HepG2 (cell line): ENCODE measurements around the gene GRB2. TPM values are rescaled to one million over a fixed set of nuclear protein-coding genes. Genes with fewer than 3 reads are reported as not detected.

Experiments used
- ATAC-seq: fragments of 200-7000 bp; cut with Tn5 transposase; 3 replicates; pipeline ENCODE4 v1.9.1; 2020; ENCODE audit warnings: mild to moderate bottlenecking, moderate library complexity
- BruUV-seq: library from RNA; stranded (reverse); fragments of 400-500 nt; replicated peaks from 2 replicates; lab custom pipeline; 2021; lab: Mats Ljungman, UMichigan
- CTCF ChIA-PET: fragments of 300-600 bp; formaldehyde crosslinking; extraction: SDS; loops from one replicate; lab custom pipeline; 2021; ENCODE audit warnings: low total read pairs, inconsistent platforms, low intra/inter-chr PET ratio; lab: Yijun Ruan, JAX
- POLR2A ChIA-PET: fragments of 350-600 bp; sonication (Branson Sonifier 250); formaldehyde crosslinking; loops from one replicate; lab custom pipeline; 2020; ENCODE audit warnings: antibody characterized with exemption, inconsistent platforms; lab: Yijun Ruan, JAX
- DNase-seq: peaks from one replicate; pipeline ENCODE4 v3.0.0-alpha.2; 2015; ENCODE audit warnings: low spot score
- FAIRE-seq: peaks from 3 replicates; lab custom pipeline; 2011; peaks lifted over from hg19 to GRCh38; lab: Jason Lieb, UNC
- H2AFZ ChIP-seq: one replicate; pipeline ENCODE4 v1.6.1; 2011; ENCODE audit warnings: low read length, inconsistent platforms
- H3K27ac ChIP-seq: fragments of 300-600 bp; 3 replicates; pipeline ENCODE4 v1.8.0; 2011; ENCODE audit warnings: mixed run types, mild to moderate bottlenecking, mixed read lengths, low read length, inconsistent platforms; ENCODE audit not compliant: insufficient read depth; ENCODE audit errors: extremely low read length
- H3K27me3 ChIP-seq, 2 experiments: fragments of 200-600 bp in 1 of 2; 2 replicates in 1 of 2; 3 replicates in 1 of 2; pipeline versions ENCODE4 v1.6.0 to v1.8.0; 2011; ENCODE audit warnings: low read length in 2 of 2, mild to moderate bottlenecking in 2 of 2, moderate library complexity in 2 of 2, inconsistent platforms in 1 of 2; ENCODE audit not compliant: insufficient read depth in 2 of 2, control insufficient read depth in 1 of 2
- H3K36me3 ChIP-seq, 2 experiments: fragments of 200-600 bp in 1 of 2; replicated peaks in 1 of 2; 2 replicates in 1 of 2; 3 replicates in 1 of 2; pipeline versions ENCODE4 v1.5.1 to v1.8.0; 2011; ENCODE audit warnings: low read length in 2 of 2, inconsistent platforms in 1 of 2; ENCODE audit not compliant: insufficient read depth in 2 of 2, control insufficient read depth in 1 of 2
- H3K4me1 ChIP-seq: 2 replicates; pipeline ENCODE4 v1.5.1; 2012; ENCODE audit warnings: low read length, inconsistent platforms; ENCODE audit not compliant: insufficient read depth
- H3K4me2 ChIP-seq: 2 replicates; pipeline ENCODE4 v1.6.0; 2011; ENCODE audit warnings: low read depth, low read length, inconsistent platforms
- H3K4me3 ChIP-seq, 3 experiments: fragments of 200-600 bp in 1 of 3; sonication (generic), shearing (Covaris generic) in 1 of 3; replicated peaks in 1 of 3; 2 replicates each; pipeline ENCODE4 v1.5.1; 2011 to 2016; ENCODE audit warnings: low read length in 3 of 3, inconsistent platforms in 2 of 3, low read depth in 2 of 3, mild to moderate bottlenecking in 2 of 3, control low read depth in 1 of 3, mixed read lengths in 1 of 3; ENCODE audit not compliant: insufficient read depth in 1 of 3
- H3K79me2 ChIP-seq: one replicate; pipeline ENCODE4 v1.6.1; 2011; ENCODE audit warnings: low read length, inconsistent platforms; ENCODE audit not compliant: insufficient read depth
- H3K9ac ChIP-seq: 2 replicates; pipeline ENCODE4 v1.6.0; 2011; ENCODE audit warnings: mild to moderate bottlenecking, low read depth, low read length, inconsistent platforms; ENCODE audit not compliant: insufficient read depth
- H3K9me3 ChIP-seq: 2 replicates; pipeline ENCODE4 v1.5.1; 2012; ENCODE audit warnings: mild to moderate bottlenecking, low read length
- H4K20me1 ChIP-seq: 2 replicates; pipeline ENCODE4 v1.6.0; 2011; ENCODE audit warnings: inconsistent platforms, mild to moderate bottlenecking, low read length, moderate library complexity; ENCODE audit not compliant: insufficient read depth
- CHD4 ChIP-seq: fragments of 200-600 bp; sonication (generic); IDR thresholded peaks from 2 replicates; pipeline ENCODE4 v1.7.0; 2017; ENCODE audit warnings: mild to moderate bottlenecking, low read length, borderline replicate concordance
- FOXO4 ChIP-seq: sonication (generic); formaldehyde crosslinking; conservative IDR thresholded peaks from 2 replicates; pipeline ENCODE4 v1.8.1; 2023; ENCODE audit warnings: missing genetic modification reagents
- GPBP1L1 ChIP-seq: sonication (generic); formaldehyde crosslinking; IDR thresholded peaks from 2 replicates; pipeline ENCODE4 v1.5.0; 2020; ENCODE audit warnings: mild to moderate bottlenecking, missing genetic modification reagents
- HNF1A ChIP-seq, 2 experiments: sonication (generic) in 1 of 2; formaldehyde crosslinking in 1 of 2; IDR thresholded peaks; 2 replicates each; pipeline versions ENCODE4 v1.4.0 to v1.6.1; 2016 to 2020; ENCODE audit warnings: borderline replicate concordance in 1 of 2, low read depth in 1 of 2, mild to moderate bottlenecking in 1 of 2, missing genetic modification reagents in 1 of 2
- MLLT10 ChIP-seq: sonication (generic); formaldehyde crosslinking; IDR thresholded peaks from 2 replicates; pipeline ENCODE4 v1.4.0; 2020; ENCODE audit warnings: missing genetic modification reagents
- PCBP2 ChIP-seq: fragments of 200-400 bp; formaldehyde crosslinking; optimal IDR thresholded peaks from 2 replicates; pipeline ENCODE3; 2018; ENCODE audit warnings: low read length, low read depth; ENCODE audit not compliant: poor library complexity, severe bottlenecking
- ZNF326 ChIP-seq: sonication (generic); formaldehyde crosslinking; IDR thresholded peaks from 2 replicates; pipeline ENCODE4 v1.4.0; 2020; ENCODE audit warnings: missing genetic modification reagents, borderline replicate concordance
- ZNF512B ChIP-seq: sonication (generic); formaldehyde crosslinking; IDR thresholded peaks from 2 replicates; pipeline ENCODE4 v1.5.1; 2020; ENCODE audit warnings: missing genetic modification reagents, mild to moderate bottlenecking, borderline replicate concordance
- ZNF615 ChIP-seq: sonication (generic); formaldehyde crosslinking; IDR thresholded peaks from 2 replicates; pipeline ENCODE4 v1.5.0; 2020; ENCODE audit warnings: mild to moderate bottlenecking, missing genetic modification reagents, borderline replicate concordance
- ZNF678 ChIP-seq: sonication (generic); formaldehyde crosslinking; IDR thresholded peaks from 2 replicates; pipeline ENCODE4 v1.4.0; 2020; ENCODE audit warnings: mild to moderate bottlenecking, missing genetic modification reagents
- ZNF713 ChIP-seq: sonication (generic); formaldehyde crosslinking; IDR thresholded peaks from 2 replicates; pipeline ENCODE4 v1.4.0; 2020; ENCODE audit warnings: mild to moderate bottlenecking, missing genetic modification reagents
- WGBS: methylation state at CpG from one replicate; pipeline ENCODE4 v1.1.6; 2017; ENCODE audit warnings: low lambda C conversion rate; 5-methylcytosine and 5-hydroxymethylcytosine counted together
- in situ Hi-C: cut with HindIII; loops from 2 replicates; pipeline ENCODE4 v1.10.0; 2017; ENCODE audit warnings: low pct_unique_long_range_greater_than_20kb; ENCODE audit not compliant: extremely low pct_ligation_motif_present
- intact Hi-C: fragments of 100-400 bp; cut with micrococcal nuclease; formaldehyde crosslinking; loops from one replicate; pipeline ENCODE4 v1.10.0; 2022; ENCODE audit not compliant: unreplicated experiment
- polyA plus RNA-seq, 8 experiments: library from polyadenylated mRNA; depleted of rRNA in 3 of 8; stranded (reverse) in 7 of 8; unstranded in 1 of 8; fragments of >200 nt; fragmentation: Illumina TruSeq in 4 of 8; extraction: Trizol in 4 of 8; gene quantifications; 2 replicates each; pipeline versions ENCODE4 v1.2.1 to v1.2.3, GENCODE V29; 2011 to 2016; ENCODE audit warnings: low read depth in 4 of 8, missing spikeins in 1 of 8, mixed read lengths in 1 of 8; ENCODE audit not compliant: insufficient read depth in 1 of 8
- total RNA-seq, 5 experiments: library from RNA; depleted of rRNA; stranded (reverse); fragments of >200 nt; fragmentation: Illumina TruSeq; extraction: Trizol; gene quantifications; 2 replicates each; pipeline ENCODE4 v1.2.3, GENCODE V29; 2016; ENCODE audit warnings: low read depth in 1 of 5

GRB2 gene
- total and polyA plus RNA-seq, 2 of the 13 experiments (the other 11 are each of a cell fraction or from before 2014, with no cell fraction given): 84.6 to 92.3 TPM

- TF ChIP-seq MLLT10 (CRISPR knock-in tag): no peak
Measured at GRCh38 chr17:75411328-75412067, 6.0 kb upstream of the GRB2 start (continued).

GRCh38 chr17:75410141-75410540 is 4.7 kb upstream of the GRB2 start:
- ATAC-seq (no peak), DNase-seq (no peak), FAIRE-seq (no peak)
- no peak overlapping the region for H2AFZ ChIP-seq
- in situ Hi-C loops (loop anchor here (5.0 to 10.0 kb wide), 4 partner anchors 93 to 445 kb away; no protein-coding TSS in a partner anchor), intact Hi-C loops (loop anchor here (5.0 kb wide), 1 partner anchor 303 kb away; the partner anchor contains the start of gene ARMC7)
- no TSS peak for BruUV-seq
- H3K36me3 ChIP-seq: no peaks in the 10 kb centered on the region
- H3K79me2 ChIP-seq: peaks cover 2% of the 10 kb centered on the region
- no peak overlapping the region for H3K9ac ChIP-seq
- no peak overlapping the region for H3K4me3 ChIP-seq
- H3K27ac ChIP-seq: no peak overlapping the region
- ChIA-PET CTCF (no interaction called here), POLR2A (no interaction called here)
- H3K27me3 ChIP-seq: no peaks in the 10 kb centered on the region; a peak in 1 of 5 replicates
- H3K4me1 ChIP-seq: peaks cover 39% of the 10 kb centered on the region
- no peaks in the 10 kb centered on the region for H4K20me1 ChIP-seq
- no peaks in the 10 kb centered on the region for H3K9me3 ChIP-seq
- no peak overlapping the region for H3K4me2 ChIP-seq
- 48% methylated on average over 4 of the region's 4 CpGs for WGBS
- TF ChIP-seq ZNF713 (CRISPR knock-in tag) (no peak), ZNF678 (CRISPR knock-in tag) (no peak), ZNF326 (CRISPR knock-in tag) (no peak), GPBP1L1 (no peak), PCBP2 (no peak), CHD4 (no peak), FOXO4 (CRISPR knock-in tag) (no peak), ZNF615 (no peak), ZNF512B (CRISPR knock-in tag) (no peak), HNF1A (IDR thresholded peaks at IDR 0.05; ENCODE audit: low read depth) (no peak), HNF1A (CRISPR knock-in tag; IDR thresholded peaks at IDR 0.05; ENCODE audit: borderline replicate concordance) (no peak)
